B cell (primary cell): Measurements from ENCODE around the gene SLC25A21.

Experiments
- EZH2 ChIP-seq: IDR thresholded peaks from 2 replicates; pipeline ENCODE4 v1.6.1; 2012; ENCODE audit warnings: borderline replicate concordance, low read depth, mild to moderate bottlenecking, moderate library complexity, low read length; ENCODE audit not compliant: insufficient read depth, poor library complexity, severe bottlenecking
- TF ChIP-seq, protein P1 (sequence below): fragments of 200-600 bp; IDR thresholded peaks from one replicate; pipeline ENCODE4 v1.8.0; 2022; ENCODE audit warnings: antibody characterized with exemption, mild to moderate bottlenecking

DNA sequence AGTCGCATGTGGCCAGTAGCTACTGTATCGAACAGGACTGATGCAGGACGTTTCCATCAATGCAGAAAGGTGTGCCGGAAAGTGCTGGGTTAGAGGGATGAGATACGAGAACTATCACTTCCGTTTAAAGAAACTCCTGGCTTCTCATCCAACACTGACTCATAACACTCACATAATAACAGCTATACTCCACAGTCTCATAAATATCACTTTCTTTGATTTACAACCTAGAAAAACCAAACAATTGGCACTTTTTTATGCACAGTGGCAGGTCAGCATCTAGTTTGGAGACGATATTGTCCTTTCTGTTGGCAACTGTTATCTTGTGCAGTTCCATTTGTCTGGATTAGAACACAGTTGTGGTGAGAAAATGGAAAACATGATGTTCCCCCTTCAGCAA lies 43.4 kb downstream of the SLC25A21 start:
- TF ChIP-seq, protein P1, sequence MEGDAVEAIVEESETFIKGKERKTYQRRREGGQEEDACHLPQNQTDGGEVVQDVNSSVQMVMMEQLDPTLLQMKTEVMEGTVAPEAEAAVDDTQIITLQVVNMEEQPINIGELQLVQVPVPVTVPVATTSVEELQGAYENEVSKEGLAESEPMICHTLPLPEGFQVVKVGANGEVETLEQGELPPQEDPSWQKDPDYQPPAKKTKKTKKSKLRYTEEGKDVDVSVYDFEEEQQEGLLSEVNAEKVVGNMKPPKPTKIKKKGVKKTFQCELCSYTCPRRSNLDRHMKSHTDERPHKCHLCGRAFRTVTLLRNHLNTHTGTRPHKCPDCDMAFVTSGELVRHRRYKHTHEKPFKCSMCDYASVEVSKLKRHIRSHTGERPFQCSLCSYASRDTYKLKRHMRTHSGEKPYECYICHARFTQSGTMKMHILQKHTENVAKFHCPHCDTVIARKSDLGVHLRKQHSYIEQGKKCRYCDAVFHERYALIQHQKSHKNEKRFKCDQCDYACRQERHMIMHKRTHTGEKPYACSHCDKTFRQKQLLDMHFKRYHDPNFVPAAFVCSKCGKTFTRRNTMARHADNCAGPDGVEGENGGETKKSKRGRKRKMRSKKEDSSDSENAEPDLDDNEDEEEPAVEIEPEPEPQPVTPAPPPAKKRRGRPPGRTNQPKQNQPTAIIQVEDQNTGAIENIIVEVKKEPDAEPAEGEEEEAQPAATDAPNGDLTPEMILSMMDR, result no peak
- no peak for TF ChIP-seq EZH2
